HG02852 (cell line): ENCODE results near the gene ASCL1.

Source experiments
- ATAC-seq: cut with Tn5 transposase; IDR thresholded peaks from one replicate; pipeline ENCODE4 v1.9.1; 2021; ENCODE audit warnings: mild to moderate bottlenecking, moderate library complexity; ENCODE audit not compliant: unreplicated experiment

ASCL1 gene

DNA sequence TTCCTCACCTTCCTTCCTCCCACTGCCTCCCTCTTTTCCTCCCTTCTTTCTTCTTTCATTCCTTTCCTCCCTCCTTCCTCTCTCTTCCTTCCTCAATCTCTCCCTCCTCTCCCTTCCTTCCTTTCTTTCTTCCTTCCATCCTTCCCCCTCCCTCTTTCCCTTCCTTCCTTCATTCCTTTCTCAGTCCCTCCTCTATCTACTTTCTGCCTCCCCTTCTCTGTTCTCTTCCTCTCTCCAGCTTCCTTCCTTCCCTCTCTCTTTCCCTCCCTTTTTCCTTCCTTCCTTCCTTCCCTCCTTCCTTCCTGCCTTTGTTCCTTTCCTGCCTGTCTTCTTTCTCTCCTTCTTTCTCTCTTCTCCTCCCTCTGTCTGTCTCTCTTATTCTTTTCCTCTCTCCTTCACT, 16.1 kb downstream of the ASCL1 start:
- no peak for ATAC-seq

DNA sequence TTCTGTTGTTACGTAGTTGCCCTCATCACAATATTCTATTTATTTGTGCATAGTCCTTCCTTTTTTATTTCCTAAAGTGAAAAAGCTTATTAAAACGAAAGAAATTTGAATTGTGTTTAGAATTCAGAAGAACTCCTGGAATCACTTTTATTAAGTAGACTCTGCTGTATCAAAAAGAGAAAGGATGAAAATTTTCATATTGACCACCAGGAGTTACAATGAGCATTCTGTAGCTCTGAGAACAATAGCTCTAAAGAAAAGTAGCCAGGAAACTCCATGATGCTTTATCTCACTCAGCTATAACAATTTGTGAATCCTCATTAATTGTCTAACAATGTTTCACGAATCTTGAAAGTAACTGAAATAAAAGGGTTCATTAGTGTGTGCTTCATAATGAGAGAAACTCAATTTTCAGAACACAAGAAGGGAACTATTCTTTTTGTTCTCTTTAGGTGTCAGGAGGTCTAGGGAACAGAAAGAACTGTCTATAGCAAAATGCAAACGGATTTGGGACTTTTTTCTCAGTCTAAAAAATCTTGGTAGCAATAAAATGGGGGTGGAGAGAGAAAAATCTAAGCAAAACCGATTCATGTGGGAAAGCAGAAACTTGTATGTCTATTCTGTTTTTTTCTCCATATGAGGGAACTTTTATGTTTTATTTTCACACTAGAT, 19.3 kb downstream of the ASCL1 start:
- ATAC-seq: no peak

DNA sequence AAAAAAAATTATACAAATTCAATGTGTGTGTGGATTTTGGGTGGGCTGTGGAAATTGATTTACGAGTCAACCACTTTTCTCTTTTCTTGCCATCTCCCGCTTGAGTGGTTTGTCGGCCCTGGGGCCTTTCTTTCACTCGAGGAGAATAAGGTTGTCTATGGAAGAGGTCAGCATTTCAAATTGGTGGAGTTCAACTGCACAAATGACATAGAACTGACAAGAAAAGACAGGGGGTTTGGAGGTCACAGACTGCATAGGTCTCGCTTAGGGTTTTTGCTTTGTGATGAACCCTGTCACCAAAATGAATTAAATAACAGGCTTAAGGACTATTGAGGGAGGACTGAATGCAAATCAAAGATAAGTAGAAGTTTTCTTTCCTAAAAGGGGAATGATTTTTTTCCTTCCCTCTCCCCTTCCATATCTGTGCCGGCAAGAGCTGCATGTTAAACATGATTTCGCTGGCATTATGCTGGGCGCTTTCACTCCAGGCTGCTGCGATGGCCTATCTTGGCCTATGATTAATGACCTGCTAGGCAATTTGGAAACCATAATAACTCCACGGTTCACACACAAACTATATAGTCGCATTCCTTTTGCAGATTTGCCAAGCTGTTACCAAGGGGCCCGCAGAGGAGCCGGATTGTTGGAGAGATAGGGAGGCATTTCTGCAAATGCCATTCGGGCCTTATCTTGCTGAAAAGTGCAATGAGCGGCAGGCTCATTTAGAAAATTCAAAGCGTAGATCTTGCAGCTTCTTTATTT, 20.7 kb downstream of the ASCL1 start:
- no peak for ATAC-seq

- no peak for ATAC-seq
Measured at GRCh38 chr12:102980350-102980749, 22.9 kb downstream of the ASCL1 start.

DNA sequence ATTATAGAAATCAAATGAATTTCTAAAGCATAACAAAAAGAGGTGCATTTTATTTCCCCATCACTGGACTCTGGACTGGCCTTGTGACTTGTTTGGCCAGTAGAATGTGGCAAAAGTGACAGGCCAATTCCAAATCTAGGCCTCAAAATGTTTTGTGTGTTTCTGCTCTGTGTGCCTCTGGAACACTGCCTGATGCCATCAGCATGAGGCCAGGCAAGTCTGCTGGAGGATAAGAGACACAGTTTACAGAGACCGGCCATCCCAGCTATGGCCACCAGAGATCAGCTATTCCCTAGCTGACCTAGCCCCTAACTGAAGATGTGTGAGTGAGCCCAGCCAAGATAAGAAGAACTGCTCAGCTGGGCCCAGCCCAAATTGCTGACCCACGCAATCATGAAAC, 32.9 kb downstream of the ASCL1 start:
- no peak for ATAC-seq

- ATAC-seq: no peak
Measured at GRCh38 chr12:102992297-102992696, 34.8 kb downstream of the ASCL1 start.

DNA sequence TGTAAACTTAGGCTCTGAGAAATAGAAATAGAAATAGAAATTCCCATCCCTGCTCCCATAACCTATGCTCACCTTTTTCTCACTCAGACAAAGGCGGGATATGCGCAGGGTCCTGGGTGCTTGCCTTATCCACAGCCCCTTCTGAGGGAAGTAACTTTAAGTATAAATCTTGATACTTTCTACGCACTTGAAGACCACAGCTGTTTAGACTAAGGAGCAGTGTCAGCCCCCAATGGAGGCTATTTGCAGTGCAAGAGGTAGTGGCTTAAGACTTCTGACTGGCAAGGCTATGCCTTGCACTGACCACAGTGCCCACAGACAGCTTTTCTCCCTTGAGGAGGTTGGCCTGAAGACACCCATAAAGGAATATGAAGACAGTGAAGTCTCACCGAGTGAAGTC, 35.2 kb downstream of the ASCL1 start:
- ATAC-seq: no peak

DNA sequence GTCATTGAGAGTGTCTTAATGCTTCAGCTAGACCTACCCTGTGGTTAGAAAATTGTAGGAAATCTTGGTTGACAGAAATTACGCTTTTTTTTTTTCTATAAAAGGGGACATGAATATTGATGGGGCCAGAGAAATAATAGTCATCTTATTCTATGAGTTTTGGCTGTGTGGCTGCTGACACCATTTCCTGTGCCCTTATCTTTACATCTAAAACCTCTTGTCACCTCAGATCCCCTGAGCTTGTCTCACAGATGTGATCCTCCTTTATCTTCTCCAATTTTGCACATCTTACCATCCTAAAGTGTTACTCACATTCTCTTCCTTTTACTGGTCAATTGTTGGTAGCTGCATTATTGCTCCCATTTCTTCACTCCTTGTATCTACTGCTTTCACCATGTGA, 36.1 kb downstream of the ASCL1 start:
- ATAC-seq: no peak

GRCh38 chr12:102995372-102995771, 37.9 kb downstream of the ASCL1 start:
- no peak for ATAC-seq
